ENCODE measurements around the gene MAML3.

MAML3 gene

GRCh38 chr4:140097572-140097971 lies 56.4 kb downstream of the MAML3 start:
- DNase-seq: no peak

DNA sequence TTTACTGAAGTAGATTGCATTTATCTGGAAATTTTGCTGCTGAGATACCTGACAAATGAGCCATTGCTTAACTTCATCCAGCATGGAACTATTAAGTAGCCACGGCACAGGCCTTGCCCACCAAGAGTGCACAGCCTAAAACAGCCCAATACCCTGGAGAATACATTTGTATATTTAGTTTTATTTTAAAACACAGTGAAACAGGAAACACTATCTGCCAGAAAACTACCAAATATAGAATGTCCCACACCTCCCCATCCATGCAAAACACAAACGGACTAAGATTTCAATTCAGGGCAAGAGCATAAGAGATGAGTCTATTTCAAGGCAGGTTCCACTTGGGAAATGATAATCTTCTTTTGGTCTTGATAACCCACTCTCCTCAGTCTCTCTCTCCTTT lies 57.1 kb downstream of the MAML3 start:
- DNase-seq: no peak

DNA sequence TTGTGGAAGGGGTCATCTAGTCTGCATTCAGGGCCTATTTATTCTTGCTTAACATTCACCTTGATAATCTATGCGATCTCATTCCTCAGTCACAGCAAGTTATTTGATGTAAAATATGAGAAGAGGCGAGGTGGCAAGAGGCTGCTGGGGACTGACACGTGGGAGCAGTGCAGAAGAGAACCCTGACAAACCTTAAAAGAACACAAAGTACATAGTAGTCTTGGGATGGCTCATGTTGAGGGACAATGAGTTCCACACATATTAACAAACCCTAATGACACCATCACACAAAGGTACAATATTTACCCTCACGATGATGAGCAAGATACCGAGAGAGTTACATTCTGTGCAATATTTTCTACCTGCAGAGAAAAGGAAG lies 57.5 kb downstream of the MAML3 start:
- DNase-seq: no peak

GRCh38 chr4:140095694-140096482 lies 58.1 kb downstream of the MAML3 start:
- peak in 1 of 2 experiments; percentile 10 for DNase-seq

GRCh38 chr4:140094438-140095420 lies 59.3 kb downstream of the MAML3 start:
- DNase-seq: peak; percentile 14 to 32

DNA sequence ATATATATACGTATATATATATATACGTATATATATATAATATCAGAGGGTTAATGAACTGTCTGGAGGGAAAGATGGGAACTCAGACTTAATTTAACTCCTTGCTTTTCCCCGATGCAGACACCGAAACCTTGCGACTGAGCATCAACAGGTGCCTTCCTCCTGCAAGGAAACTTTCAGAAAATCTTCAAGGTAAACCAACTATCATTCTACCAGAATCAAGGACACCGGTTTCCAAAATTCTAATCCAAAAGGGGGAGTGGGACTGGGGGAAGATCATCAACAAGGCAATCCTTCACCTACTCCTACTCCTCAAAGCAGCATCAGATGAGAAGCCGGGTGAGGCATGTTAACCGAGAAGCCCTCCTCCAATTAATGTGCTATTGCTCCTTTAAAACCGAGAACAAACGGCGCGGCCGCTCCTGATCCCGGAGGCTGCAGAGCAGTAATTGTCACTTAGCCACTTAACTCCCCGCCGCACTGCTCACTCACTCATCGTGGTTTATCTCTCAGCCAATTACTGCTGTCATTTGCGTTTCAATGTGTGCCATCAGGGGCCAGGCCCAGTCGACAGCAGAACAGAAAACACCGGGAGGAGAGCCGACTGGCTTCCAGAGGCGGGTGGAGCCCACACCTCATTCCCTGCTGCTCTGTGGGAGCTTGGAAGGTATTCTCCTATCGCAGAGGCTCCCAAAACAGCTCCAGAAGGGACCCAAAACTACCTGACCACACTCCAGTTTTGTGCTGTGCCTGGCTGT lies 61.7 kb downstream of the MAML3 start:
- DNase-seq: peak; percentile 85 to 92

DNA sequence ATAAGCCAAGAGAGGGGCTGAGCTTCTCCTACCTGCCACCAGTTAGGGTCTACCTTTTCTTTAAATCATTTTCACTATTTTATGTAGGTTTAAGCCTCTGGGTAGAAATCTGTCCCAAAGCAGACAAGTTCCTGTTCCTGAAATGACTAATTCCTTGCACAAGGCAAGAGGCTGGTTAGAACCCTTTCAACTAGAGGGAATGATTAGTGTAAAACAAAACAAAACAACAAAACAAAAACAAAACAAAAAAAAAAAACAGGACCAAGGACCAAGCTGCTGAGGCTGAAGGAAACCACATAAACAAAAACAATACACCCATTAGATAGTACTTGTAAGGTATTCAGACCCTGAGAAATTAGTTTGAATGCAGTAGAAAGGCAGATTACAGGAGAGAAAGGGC lies 62.7 kb downstream of the MAML3 start:
- no peak for DNase-seq

GRCh38 chr4:140090215-140090731 lies 63.7 kb downstream of the MAML3 start:
- DNase-seq: no peak

DNA sequence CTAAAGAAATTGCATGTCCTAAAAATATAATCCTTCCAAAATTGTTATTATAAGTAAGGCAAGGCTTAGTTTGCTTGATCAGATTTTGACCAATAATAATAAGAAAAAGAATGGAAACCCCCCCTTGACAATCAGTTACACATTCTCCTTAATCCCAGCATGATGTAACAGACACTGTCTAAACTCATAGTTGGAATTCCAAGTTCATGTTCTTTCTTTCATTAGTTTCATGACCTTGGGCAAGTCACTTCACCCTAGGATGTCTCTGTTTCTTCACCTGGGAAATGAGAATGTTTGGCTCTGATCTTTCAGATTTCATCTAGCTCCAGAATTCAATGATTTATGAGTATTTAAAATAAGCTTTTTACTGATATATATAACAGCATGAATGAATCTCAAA lies 64.8 kb downstream of the MAML3 start:
- DNase-seq: no peak

- no peak for DNase-seq
Observed at GRCh38 chr4:140088323-140088967, 65.5 kb downstream of the MAML3 start.

GRCh38 chr4:140085881-140086280 lies 68.1 kb downstream of the MAML3 start:
- no peak for DNase-seq

- no peak for DNase-seq
Observed at GRCh38 chr4:140085062-140085622, 68.8 kb downstream of the MAML3 start.

DNA sequence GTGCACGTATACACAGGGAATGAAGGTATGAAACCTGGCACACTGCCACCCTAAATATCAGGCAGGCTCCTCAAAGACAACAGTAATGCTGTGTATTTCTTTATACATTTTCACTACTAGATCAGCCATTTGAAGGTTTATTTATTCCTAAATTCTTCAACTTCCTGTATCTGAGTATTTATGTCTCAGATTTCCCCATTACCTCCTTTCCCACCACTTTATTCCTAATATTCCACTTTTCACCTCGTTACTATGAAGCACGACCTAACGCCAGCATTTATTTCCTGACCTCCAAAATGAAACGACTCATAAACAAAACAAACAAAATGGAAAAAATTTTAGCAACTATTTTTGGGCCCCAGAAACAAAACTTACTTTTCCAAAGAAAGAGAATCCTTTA lies 69.6 kb downstream of the MAML3 start:
- no peak for DNase-seq

- DNase-seq: no peak
Observed at GRCh38 chr4:140082391-140082755, 71.6 kb downstream of the MAML3 start.

GRCh38 chr4:140081641-140082390 lies 72.2 kb downstream of the MAML3 start:
- no peak for DNase-seq

DNA sequence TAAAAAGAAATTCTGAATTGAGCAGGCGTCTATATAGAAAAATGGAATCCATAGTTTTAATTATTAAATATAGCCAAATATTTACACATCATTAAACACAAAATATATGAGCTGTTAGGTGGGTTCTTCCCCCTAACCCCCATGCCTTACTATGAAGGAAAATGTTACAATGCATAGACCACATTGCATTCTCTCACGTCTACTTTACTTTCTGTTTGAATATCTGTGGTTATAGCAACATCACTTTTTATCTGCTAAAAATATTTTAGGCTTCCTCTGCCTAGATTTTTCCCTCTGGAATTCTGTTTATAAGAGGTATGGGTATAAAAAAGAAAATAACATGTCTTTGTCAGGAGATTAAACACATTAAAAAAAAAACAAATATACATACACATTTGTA lies 73.1 kb downstream of the MAML3 start:
- no peak for DNase-seq

DNA sequence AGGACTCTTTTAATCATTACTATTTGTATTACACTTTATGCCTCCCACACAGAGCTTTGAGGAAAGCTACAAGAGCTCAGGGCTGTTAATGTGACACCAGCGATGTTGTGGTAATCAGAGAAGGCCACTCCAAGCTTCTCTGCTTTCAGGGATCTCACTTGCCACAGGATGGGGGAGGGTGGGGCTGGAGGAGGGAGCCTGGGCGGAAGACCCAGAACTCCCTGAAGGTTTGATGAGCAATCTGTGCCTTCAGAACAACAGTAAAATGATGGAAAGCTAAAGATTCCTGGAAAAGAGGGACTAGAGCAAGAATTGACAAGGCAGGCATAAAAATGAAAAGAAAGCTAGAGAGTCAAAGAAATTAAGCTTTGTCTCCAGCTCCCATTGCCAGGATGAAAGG lies 75.6 kb downstream of the MAML3 start:
- no peak for DNase-seq

DNA sequence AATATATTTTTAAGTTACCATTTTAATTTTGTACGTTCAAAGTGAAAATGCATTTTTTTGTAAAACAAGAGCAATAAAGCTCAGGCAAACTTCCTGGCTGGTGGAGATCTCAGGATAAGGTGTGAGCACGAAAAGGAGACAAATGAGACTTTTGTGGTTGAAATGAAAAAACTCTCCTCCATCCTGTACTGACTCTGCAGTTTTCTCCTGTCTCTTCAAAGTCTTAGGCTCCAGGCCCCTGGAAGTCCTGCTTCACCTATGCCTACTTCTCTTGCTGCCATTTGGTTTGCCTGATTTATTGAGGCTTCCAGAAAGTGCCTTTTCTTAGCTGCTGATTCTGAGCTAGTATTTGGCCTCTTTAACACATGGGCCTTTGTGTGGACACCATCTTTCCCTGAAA lies 77.7 kb downstream of the MAML3 start:
- no peak for DNase-seq

DNA sequence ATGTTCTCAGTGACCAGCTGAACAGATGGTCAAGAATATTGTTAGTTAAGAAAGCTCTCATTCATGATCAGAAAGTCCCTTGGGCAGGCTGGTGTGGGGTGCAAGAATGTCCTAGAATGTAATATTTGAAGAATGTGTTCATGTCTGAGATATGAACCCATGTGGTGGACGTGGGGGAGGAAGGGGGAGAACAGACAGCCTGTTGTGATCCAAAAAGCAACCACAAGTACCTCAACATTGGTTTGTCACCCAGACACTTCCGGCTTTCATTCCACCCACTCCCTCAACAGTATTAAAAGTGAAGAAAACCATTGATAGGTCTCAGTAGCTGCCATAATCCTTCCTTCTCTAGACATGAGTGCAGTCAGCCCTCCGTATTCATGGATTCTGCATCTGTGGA lies 82.2 kb downstream of the MAML3 start:
- no peak for DNase-seq

- no peak for DNase-seq
Observed at GRCh38 chr4:140070973-140071372, 83.0 kb downstream of the MAML3 start.

- no peak for DNase-seq
Observed at GRCh38 chr4:140070366-140070765, 83.6 kb downstream of the MAML3 start.
